Activated CD4-positive, alpha-beta T cell treated with anti-CD3 and anti-CD28 coated beads for 36 hours (primary cell): ENCODE measurements around the gene SPATA2. TPM values are rescaled to one million over a fixed set of nuclear protein-coding genes. Genes with fewer than 3 reads are reported as not detected.
"Not testable (repeated sequence)": the region's sequence is repeated elsewhere in the genome, so short reads cannot be mapped to it uniquely, and the experiment has no call there.

Source experiments
- ATAC-seq: fragments of 200-7000 bp; cut with Tn5 transposase; one replicate; pipeline ENCODE4 v1.10.0; 2021; ENCODE audit warnings: mild to moderate bottlenecking, moderate library complexity
- CTCF ChIA-PET: fragments of 350-600 bp; sonication (Branson Sonifier 250); formaldehyde crosslinking; loops from one replicate; lab custom pipeline; 2021; ENCODE audit warnings: antibody characterized with exemption; lab: Charles Lee
- POLR2A ChIA-PET: fragments of 350-600 bp; sonication (Branson Sonifier 250); formaldehyde crosslinking; loops from one replicate; lab custom pipeline; 2021; ENCODE audit warnings: antibody characterized with exemption, inconsistent platforms; lab: Charles Lee
- DNase-seq: peaks from one replicate; pipeline ENCODE4 v3.0.0-alpha.2; 2020
- H3K27ac Mint-ChIP-seq: one replicate; pipeline ENCODE4 v1.8.0; 2021; ENCODE audit warnings: mixed read lengths
- H3K27me3 Mint-ChIP-seq: one replicate; pipeline ENCODE4 v1.8.0; 2021; ENCODE audit warnings: mixed read lengths
- H3K36me3 Mint-ChIP-seq: one replicate; pipeline ENCODE4 v1.8.0; 2021; ENCODE audit warnings: low read depth, mixed read lengths
- H3K4me1 Mint-ChIP-seq: one replicate; pipeline ENCODE4 v1.8.0; 2021; ENCODE audit warnings: mixed read lengths
- H3K4me3 Mint-ChIP-seq: one replicate; pipeline ENCODE4 v1.8.0; 2021; ENCODE audit warnings: mild to moderate bottlenecking, moderate library complexity, mixed read lengths
- H3K9me3 Mint-ChIP-seq: one replicate; pipeline ENCODE4 v1.8.0; 2021; ENCODE audit warnings: low read depth, mixed read lengths
- intact Hi-C, 2 experiments: fragments of 100-400 bp; cut with DNase I in 1 of 2; cut with micrococcal nuclease in 1 of 2; formaldehyde crosslinking; loops; one replicate each; pipeline versions ENCODE4 v1.14.2 to v1.15.1; 2022 to 2024; cut with DNase I, micrococcal nuclease
- total RNA-seq, 2 experiments: library from RNA; stranded (reverse); gene quantifications; one replicate each; pipeline ENCODE4 v1.2.3, GENCODE V29; 2021

The SPATA2 gene
- total RNA-seq, 2 experiments from 2014 or later = 8.7 to 10.1 TPM

- DNase-seq = no peak
- H3K36me3 Mint-ChIP-seq = peaks cover 30% of the 10 kb centered on the region
- H3K27me3 Mint-ChIP-seq = no peaks in the 10 kb centered on the region
- peak overlapping the region; percentile 51 for H3K27ac Mint-ChIP-seq
- no peak overlapping the region for H3K4me3 Mint-ChIP-seq
- POLR2A ChIA-PET = no interaction called here
- intact Hi-C loops = no loop called here
- CTCF ChIA-PET = interaction anchor here (0.7 kb wide), 1 partner anchor 114 kb away, joined by 3 read pairs; no protein-coding TSS in a partner anchor
- H3K4me1 Mint-ChIP-seq = peaks cover 3% of the 10 kb centered on the region
- H3K9me3 Mint-ChIP-seq = no peaks in the 10 kb centered on the region
- ATAC-seq = no peak
These were observed 47.7 kb downstream of the SPATA2 start for GRCh38 chr20:49867453-49868215.

GRCh38 chr20:49866051-49866450, 49.3 kb downstream of the SPATA2 start:
- POLR2A ChIA-PET = no interaction called here
- DNase-seq (no peak), ATAC-seq (no peak)
- CTCF ChIA-PET = no interaction called here
- Mint-ChIP-seq H3K4me1 (peaks cover 3% of the 10 kb centered on the region), H3K27ac (no peak overlapping the region), H3K4me3 (no peak overlapping the region), H3K27me3 (no peaks in the 10 kb centered on the region), H3K36me3 (peaks cover 31% of the 10 kb centered on the region), H3K9me3 (no peaks in the 10 kb centered on the region)
- intact Hi-C loops = no loop called here

GRCh38 chr20:49865559-49865958, 49.8 kb downstream of the SPATA2 start:
- H3K27ac Mint-ChIP-seq = no peak overlapping the region

GRCh38 chr20:49863666-49864065, 51.7 kb downstream of the SPATA2 start:
- no peak overlapping the region for H3K4me3 Mint-ChIP-seq
- POLR2A ChIA-PET = no interaction called here
- H3K4me1 Mint-ChIP-seq = no peaks in the 10 kb centered on the region
- CTCF ChIA-PET = no interaction called here
- intact Hi-C loops = no loop called here
- no peaks in the 10 kb centered on the region for H3K27me3 Mint-ChIP-seq
- DNase-seq (no peak), ATAC-seq (no peak)
- peaks cover 30% of the 10 kb centered on the region for H3K36me3 Mint-ChIP-seq
- H3K27ac Mint-ChIP-seq = no peak overlapping the region
- H3K9me3 Mint-ChIP-seq = no peaks in the 10 kb centered on the region

More at GRCh38 chr20:49865559-49865958, 49.8 kb downstream of the SPATA2 start:
- Mint-ChIP-seq H3K9me3 (no peaks in the 10 kb centered on the region), H3K4me1 (peaks cover 3% of the 10 kb centered on the region), H3K36me3 (peaks cover 31% of the 10 kb centered on the region), H3K27me3 (no peaks in the 10 kb centered on the region), H3K4me3 (no peak overlapping the region)
- no peak for ATAC-seq
- DNase-seq = no peak
- intact Hi-C loops = no loop called here
- ChIA-PET CTCF (interaction anchor here (1.0 kb wide), 1 partner anchor 23 kb away, joined by 3 read pairs; no protein-coding TSS in a partner anchor), POLR2A (no interaction called here)

- Mint-ChIP-seq H3K4me3 (no peak overlapping the region), H3K4me1 (no peaks in the 10 kb centered on the region), H3K36me3 (peaks cover 32% of the 10 kb centered on the region), H3K27ac (no peak overlapping the region), H3K9me3 (no peaks in the 10 kb centered on the region), H3K27me3 (no peaks in the 10 kb centered on the region)
- CTCF ChIA-PET = interaction anchor here (0.7 to 1.5 kb wide), 2 partner anchors 16 to 45 kb away, joined by 3 to 4 read pairs; no protein-coding TSS in a partner anchor
- DNase-seq (no peak), ATAC-seq (no peak)
- POLR2A ChIA-PET = no interaction called here
- intact Hi-C loops = no loop called here
These were observed 52.6 kb downstream of the SPATA2 start for GRCh38 chr20:49862607-49863200.

- intact Hi-C loops, POLR2A ChIA-PET, H3K4me1 Mint-ChIP-seq, ATAC-seq, CTCF ChIA-PET, DNase-seq, H3K4me3 Mint-ChIP-seq, H3K9me3 Mint-ChIP-seq, H3K27me3 Mint-ChIP-seq, H3K27ac Mint-ChIP-seq: not testable (repeated sequence)
- H3K36me3 Mint-ChIP-seq = peaks cover 39% of the 10 kb centered on the region
These were observed 54.1 kb downstream of the SPATA2 start for GRCh38 chr20:49861232-49861631.

GRCh38 chr20:49859807-49860206, 55.5 kb downstream of the SPATA2 start:
- POLR2A ChIA-PET = interaction anchor here (0.5 kb wide), 1 partner anchor 26 kb away, joined by 6 read pairs; no protein-coding TSS in a partner anchor
- H3K27ac Mint-ChIP-seq = no peak overlapping the region

GRCh38 chr20:49859011-49859410, 56.3 kb downstream of the SPATA2 start:
- Mint-ChIP-seq H3K27me3 (no peaks in the 10 kb centered on the region), H3K36me3 (peaks cover 29% of the 10 kb centered on the region), H3K9me3 (no peaks in the 10 kb centered on the region), H3K27ac (no peak overlapping the region), H3K4me1 (no peaks in the 10 kb centered on the region), H3K4me3 (no peak overlapping the region)
- CTCF ChIA-PET = interaction anchor here (1.4 to 1.5 kb wide), 2 partner anchors 13 to 36 kb away, joined by 4 to 9 read pairs; no protein-coding TSS in a partner anchor
- DNase-seq = no peak
- intact Hi-C loops = no loop called here
- no peak for ATAC-seq
- POLR2A ChIA-PET = no interaction called here

More at GRCh38 chr20:49859807-49860206, 55.5 kb downstream of the SPATA2 start:
- Mint-ChIP-seq H3K4me1 (no peaks in the 10 kb centered on the region), H3K4me3 (no peak overlapping the region), H3K36me3 (peaks cover 32% of the 10 kb centered on the region), H3K9me3 (no peaks in the 10 kb centered on the region), H3K27me3 (no peaks in the 10 kb centered on the region)
- no peak for DNase-seq
- CTCF ChIA-PET = interaction anchor here (0.6 to 1.5 kb wide), 6 partner anchors 9 to 318 kb away, joined by 3 to 9 read pairs (median 4); no protein-coding TSS in a partner anchor
- no peak for ATAC-seq
- intact Hi-C loops = no loop called here

- Mint-ChIP-seq H3K4me1 (no peaks in the 10 kb centered on the region), H3K27ac (no peak overlapping the region), H3K36me3 (peaks cover 29% of the 10 kb centered on the region), H3K4me3 (no peak overlapping the region), H3K27me3 (no peaks in the 10 kb centered on the region), H3K9me3 (no peaks in the 10 kb centered on the region)
- ChIA-PET CTCF (interaction anchor here (0.7 to 1.5 kb wide), 3 partner anchors 9 to 56 kb away, joined by 3 to 8 read pairs (median 3); no protein-coding TSS in a partner anchor), POLR2A (no interaction called here)
- DNase-seq (no peak), ATAC-seq (no peak)
- intact Hi-C loops = no loop called here
These were observed 57.2 kb downstream of the SPATA2 start for GRCh38 chr20:49858076-49858585.

- ChIA-PET POLR2A (no interaction called here), CTCF (interaction anchor here (1.0 to 1.5 kb wide), 3 partner anchors 11 to 228 kb away, joined by 3 to 8 read pairs (median 3); no protein-coding TSS in a partner anchor)
- no peak overlapping the region for H3K27ac Mint-ChIP-seq
- H3K27me3 Mint-ChIP-seq = no peaks in the 10 kb centered on the region
- DNase-seq = no peak
- H3K4me1 Mint-ChIP-seq = no peaks in the 10 kb centered on the region
- intact Hi-C loops = no loop called here
- H3K9me3 Mint-ChIP-seq = no peaks in the 10 kb centered on the region
- peaks cover 25% of the 10 kb centered on the region for H3K36me3 Mint-ChIP-seq
- no peak overlapping the region for H3K4me3 Mint-ChIP-seq
- no peak for ATAC-seq
These were observed 58.4 kb downstream of the SPATA2 start for GRCh38 chr20:49856904-49857303.

- Mint-ChIP-seq H3K4me3 (no peak overlapping the region), H3K9me3 (no peaks in the 10 kb centered on the region), H3K4me1 (peaks cover 7% of the 10 kb centered on the region), H3K27ac (no peak overlapping the region), H3K27me3 (no peaks in the 10 kb centered on the region), H3K36me3 (peaks cover 30% of the 10 kb centered on the region)
- no peak for DNase-seq
- POLR2A ChIA-PET = no interaction called here
- CTCF ChIA-PET = interaction anchor here (0.5 to 2.5 kb wide), 4 partner anchors 9 to 269 kb away, joined by 3 to 11 read pairs (median 3); no protein-coding TSS in a partner anchor
- intact Hi-C loops = no loop called here
- ATAC-seq = no peak
These were observed 61.0 kb downstream of the SPATA2 start for GRCh38 chr20:49854190-49854875.
